Tibial nerve (tissue), 4 donors: ENCODE measurements around the gene ATP6V0B. TPM values are rescaled to one million over a fixed set of nuclear protein-coding genes. Genes with fewer than 3 reads are reported as not detected.

ENCODE experiments used
- DNase-seq, 2 donors: peaks; one replicate each; pipeline ENCODE4 v3.0.0-alpha.2; 2019; ENCODE audit warnings: low spot score in 2 of 2
- H3K27ac ChIP-seq, 4 donors: fragments of 200-600 bp; sonication (generic) in 3 of 4; one replicate each; pipeline ENCODE4 v1.5.1; 2017 to 2019; ENCODE audit warnings: mild to moderate bottlenecking in 1 of 4
- H3K27me3 ChIP-seq, 2 donors: fragments of 200-600 bp; sonication (generic) in 1 of 2; one replicate each; pipeline versions ENCODE4 v1.5.1 to v1.6.0; 2017 to 2019
- H3K36me3 ChIP-seq, 3 donors: fragments of 200-600 bp; sonication (generic); one replicate each; pipeline ENCODE4 v1.5.1; 2018 to 2019
- H3K4me1 ChIP-seq, 4 donors: fragments of 200-600 bp; sonication (generic) in 3 of 4; one replicate each; pipeline ENCODE4 v1.5.1; 2017 to 2019
- H3K4me3 ChIP-seq, 4 donors: fragments of 200-600 bp; sonication (generic) in 3 of 4; one replicate each; pipeline ENCODE4 v1.5.1; 2017 to 2019; ENCODE audit warnings: mild to moderate bottlenecking in 1 of 4, moderate library complexity in 1 of 4
- H3K9me3 ChIP-seq, 4 donors: fragments of 200-600 bp; sonication (generic) in 3 of 4; one replicate each; pipeline ENCODE4 v1.5.1; 2017 to 2019
- CTCF ChIP-seq, 5 experiments: fragments of 200-600 bp in 3 of 5; fragments of 450-650 bp in 2 of 5; sonication (generic) in 3 of 5; IDR thresholded peaks; one replicate each; pipeline ENCODE4 v1.5.1; 2016 to 2019; ENCODE audit warnings: antibody characterized with exemption in 5 of 5, mild to moderate bottlenecking in 3 of 5, moderate library complexity in 2 of 5
- EP300 ChIP-seq, 2 donors: sonication (generic); formaldehyde crosslinking; IDR thresholded peaks; one replicate each; pipeline ENCODE4 v1.6.1; 2017; ENCODE audit warnings: antibody characterized with exemption in 2 of 2, mild to moderate bottlenecking in 1 of 2
- POLR2A ChIP-seq, 2 donors: fragments of 450-650 bp; IDR thresholded peaks; one replicate each; pipeline ENCODE4 v1.6.1; 2017; ENCODE audit warnings: antibody characterized with exemption in 2 of 2, mild to moderate bottlenecking in 2 of 2, moderate library complexity in 2 of 2
- WGBS, 2 donors: methylation state at CpG; one replicate each; pipeline ENCODE4 v1.1.5; 2018; 5-methylcytosine and 5-hydroxymethylcytosine counted together
- total RNA-seq, 4 donors: library from RNA; depleted of rRNA; stranded (reverse); fragments of >200 nt; gene quantifications; one replicate each; pipeline ENCODE4 v1.1.0, GENCODE V29; 2016

Gene ATP6V0B
- total RNA-seq, 4 donors from 2014 or later: 101 to 132 (median 113) TPM

- H3K27me3 ChIP-seq: no peaks in the 10 kb centered on the region
- no peak overlapping the region for H3K4me3 ChIP-seq
- TF ChIP-seq POLR2A (IDR thresholded peaks at IDR 0.05) (no peak), EP300 (IDR thresholded peaks at IDR 0.05) (no peak), CTCF (IDR thresholded peaks at IDR 0.05) (no peak)
- H3K27ac ChIP-seq: peak overlapping the region in 2 of 4 donors; percentile 46 to 73
- H3K4me1 ChIP-seq: peaks cover 0 to 63% (median 28%) of the 10 kb centered on the region in 4 donors
- H3K9me3 ChIP-seq: no peaks in the 10 kb centered on the region
- H3K36me3 ChIP-seq: peaks cover 0 to 41% (median 0%) of the 10 kb centered on the region in 3 donors
- 79 to 83% methylated on average over 9 of the region's 9 CpGs for WGBS, 2 donors
- DNase-seq: no peak
Measured at GRCh38 chr1:43977376-43978263, 2.9 kb downstream of the ATP6V0B start.

GRCh38 chr1:43978264-43978550, 3.4 kb downstream of the ATP6V0B start:
- WGBS, 2 donors: 66 to 70% methylated on average over 5 of the region's 5 CpGs
- Histone ChIP-seq H3K4me1 (peaks cover 0 to 69% (median 28%) of the 10 kb centered on the region in 4 donors), H3K27me3 (no peaks in the 10 kb centered on the region), H3K27ac (peak overlapping the region in 2 of 4 donors; percentile 46 to 73), H3K36me3 (peaks cover 0 to 37% (median 0%) of the 10 kb centered on the region in 3 donors), H3K9me3 (no peaks in the 10 kb centered on the region), H3K4me3 (no peak overlapping the region)
- TF ChIP-seq POLR2A (IDR thresholded peaks at IDR 0.05) (no peak), EP300 (IDR thresholded peaks at IDR 0.05) (no peak), CTCF (IDR thresholded peaks at IDR 0.05) (no peak)
- DNase-seq: no peak

GRCh38 chr1:43978551-43979260, 3.9 kb downstream of the ATP6V0B start, which contains the start of gene B4GALT2:
B4GALT2 (plus strand) TSS chr1:43979210; CDS start chr1:43981161, 1,951 bp downstream.
- no peaks in the 10 kb centered on the region for H3K27me3 ChIP-seq
- DNase-seq: no peak
- H3K9me3 ChIP-seq: no peaks in the 10 kb centered on the region
- TF ChIP-seq EP300 (IDR thresholded peaks at IDR 0.05): no peak
- TF ChIP-seq POLR2A (IDR thresholded peaks at IDR 0.05): no peak
- no peak for TF ChIP-seq CTCF (IDR thresholded peaks at IDR 0.05)
- WGBS, 2 donors: 7 to 14% methylated on average over 19 to 39 of the region's 54 CpGs
- peaks cover 0 to 40% (median 0%) of the 10 kb centered on the region in 3 donors for H3K36me3 ChIP-seq
- H3K4me1 ChIP-seq: peaks cover 0 to 74% (median 28%) of the 10 kb centered on the region in 4 donors
- peak within 1 kb of the TSS; percentile 30 to 81 (median 76) for H3K27ac ChIP-seq
- H3K4me3 ChIP-seq: peak within 1 kb of the TSS; percentile 59 to 72 (median 66)

- peaks cover 0 to 45% (median 0%) of the 10 kb centered on the region in 3 donors for H3K36me3 ChIP-seq
- WGBS, 2 donors: 0% methylated on average over 40 of the region's 45 CpGs; no CpG with 5 or more reads in 1 of the 2 donors
- H3K27me3 ChIP-seq: no peaks in the 10 kb centered on the region
- peak overlapping the region; percentile 30 to 81 (median 76) for H3K27ac ChIP-seq
- peaks cover 0 to 74% (median 26%) of the 10 kb centered on the region in 4 donors for H3K4me1 ChIP-seq
- TF ChIP-seq EP300 (IDR thresholded peaks at IDR 0.05) (no peak), POLR2A (IDR thresholded peaks at IDR 0.05) (no peak), CTCF (IDR thresholded peaks at IDR 0.05) (no peak)
- H3K9me3 ChIP-seq: no peaks in the 10 kb centered on the region
- no peak for DNase-seq
- H3K4me3 ChIP-seq: peak overlapping the region; percentile 59 to 72 (median 66)
Measured at GRCh38 chr1:43979261-43979527, 4.4 kb downstream of the ATP6V0B start.
